Astrocyte (in vitro differentiated cells and primary cell): ENCODE data around the gene NLRX1. TPM values are rescaled to one million over a fixed set of nuclear protein-coding genes. Genes with fewer than 3 reads are reported as not detected.
"Not testable (repeated sequence)": the region's sequence is repeated elsewhere in the genome, so short reads cannot be mapped to it uniquely, and the experiment has no call there.

Experiments used
- DNase-seq: peaks from one replicate; pipeline ENCODE4 v3.0.0-alpha.2; 2010; ENCODE audit warnings: low read depth
- FAIRE-seq: peaks from 2 replicates; lab custom pipeline; 2011; peaks lifted over from hg19 to GRCh38; lab: Jason Lieb, UNC
- H2AFZ ChIP-seq: 2 replicates; pipeline ENCODE4 v1.6.0; 2012; ENCODE audit warnings: low read depth, low read length, inconsistent platforms
- H3K27ac ChIP-seq: 2 replicates; pipeline ENCODE4 v1.5.1; 2011; ENCODE audit warnings: low read depth, low read length, inconsistent platforms
- H3K27me3 ChIP-seq: 2 replicates; pipeline ENCODE4 v1.6.0; 2011; ENCODE audit warnings: low read length, inconsistent platforms; ENCODE audit not compliant: insufficient read depth
- H3K36me3 ChIP-seq: 2 replicates; pipeline ENCODE4 v1.5.1; 2011; ENCODE audit warnings: low read length, inconsistent platforms; ENCODE audit not compliant: insufficient read depth
- H3K4me1 ChIP-seq: 2 replicates; pipeline ENCODE4 v1.5.1; 2011; ENCODE audit warnings: low read length, inconsistent platforms; ENCODE audit not compliant: insufficient read depth
- H3K4me2 ChIP-seq: 2 replicates; pipeline ENCODE4 v1.6.0; 2012; ENCODE audit warnings: low read length, inconsistent platforms
- H3K4me3 ChIP-seq: 2 replicates; pipeline ENCODE4 v1.5.1; 2011; ENCODE audit warnings: low read depth, mild to moderate bottlenecking, low read length, inconsistent platforms; ENCODE audit not compliant: insufficient read depth
- H3K79me2 ChIP-seq: 2 replicates; pipeline ENCODE4 v1.6.0; 2012; ENCODE audit warnings: mild to moderate bottlenecking, low read length, inconsistent platforms; ENCODE audit not compliant: insufficient read depth
- H3K9ac ChIP-seq: 2 replicates; pipeline ENCODE4 v1.6.0; 2012; ENCODE audit warnings: mild to moderate bottlenecking, low read length, inconsistent platforms
- H3K9me3 ChIP-seq: 2 replicates; pipeline ENCODE4 v1.5.1; 2012; ENCODE audit warnings: low read depth, mild to moderate bottlenecking, low read length, inconsistent platforms; ENCODE audit not compliant: insufficient read depth
- H4K20me1 ChIP-seq: 2 replicates; pipeline ENCODE4 v1.6.0; 2012; ENCODE audit warnings: low read length, inconsistent platforms; ENCODE audit not compliant: insufficient read depth
- H3K27ac Mint-ChIP-seq: one replicate; pipeline ENCODE4 v1.8.0; 2021; ENCODE audit warnings: mild to moderate bottlenecking, mixed read lengths; ENCODE audit not compliant: unreplicated experiment
- H3K27me3 Mint-ChIP-seq: one replicate; pipeline ENCODE4 v1.8.0; 2021; ENCODE audit warnings: low read depth, mixed read lengths; ENCODE audit not compliant: unreplicated experiment
- H3K36me3 Mint-ChIP-seq: one replicate; pipeline ENCODE4 v1.8.0; 2021; ENCODE audit warnings: low read depth, mixed read lengths; ENCODE audit not compliant: unreplicated experiment
- H3K4me1 Mint-ChIP-seq: one replicate; pipeline ENCODE4 v1.8.0; 2021; ENCODE audit warnings: low read depth, mixed read lengths; ENCODE audit not compliant: unreplicated experiment
- H3K4me3 Mint-ChIP-seq: one replicate; pipeline ENCODE4 v1.8.0; 2021; ENCODE audit warnings: mild to moderate bottlenecking, moderate library complexity, mixed read lengths; ENCODE audit not compliant: unreplicated experiment
- H3K9me3 Mint-ChIP-seq: one replicate; pipeline ENCODE4 v1.8.0; 2021; ENCODE audit warnings: mild to moderate bottlenecking, mixed read lengths; ENCODE audit not compliant: unreplicated experiment
- EZH2 ChIP-seq: IDR thresholded peaks from 2 replicates; pipeline ENCODE4 v1.6.1; 2012; ENCODE audit warnings: mild to moderate bottlenecking, low read length, inconsistent platforms; ENCODE audit not compliant: insufficient read depth
- total RNA-seq: library from RNA; stranded (reverse); gene quantifications from 2 replicates; pipeline ENCODE4 v1.2.1, GENCODE V29; 2021
- TF ChIP-seq, protein P1 (sequence below): IDR thresholded peaks from 2 replicates; pipeline ENCODE4 v1.5.1; 2011; ENCODE audit warnings: low read depth, mild to moderate bottlenecking, inconsistent platforms, low read length, moderate library complexity; ENCODE audit not compliant: insufficient read depth

The NLRX1 gene
- total RNA-seq, 1 donor from 2014 or later = 6.3 TPM

DNA sequence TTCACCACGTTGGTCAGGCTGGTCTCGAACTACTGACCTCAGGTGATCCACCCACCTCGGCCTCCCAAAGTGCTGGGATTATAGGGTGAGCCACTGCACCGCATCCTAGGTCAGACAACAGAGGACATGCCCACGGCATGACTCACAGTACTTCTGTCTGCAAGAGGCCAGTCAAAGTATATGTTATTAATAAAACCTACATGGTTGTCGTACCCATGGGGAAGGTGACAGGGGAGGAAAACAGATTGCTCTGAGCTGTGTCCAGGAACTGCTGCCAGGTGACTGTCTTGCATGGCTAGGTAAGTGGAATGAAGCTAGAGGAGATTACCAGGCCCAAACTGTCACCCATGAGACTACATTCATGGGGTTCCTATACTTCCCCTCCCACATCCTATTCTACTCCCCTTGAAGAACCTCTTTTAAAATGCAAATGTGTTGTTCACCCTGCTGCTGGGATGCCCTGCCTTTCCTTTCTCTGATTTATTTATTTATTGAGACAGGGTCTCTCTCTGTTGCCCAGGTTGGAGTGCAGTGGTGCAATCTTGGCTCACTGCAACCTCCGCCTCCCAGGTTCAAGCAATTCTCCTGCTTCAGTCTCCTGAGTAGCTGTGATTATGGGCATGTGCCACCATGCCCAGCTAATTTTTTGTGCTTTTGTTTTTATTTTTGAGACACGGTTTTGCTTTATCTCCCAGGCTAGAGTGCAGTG is 2.0 kb upstream of the NLRX1 start:
- no peak for FAIRE-seq
- H3K27ac Mint-ChIP-seq = peak overlapping the region; percentile 30
- no peak overlapping the region for H2AFZ ChIP-seq

DNA sequence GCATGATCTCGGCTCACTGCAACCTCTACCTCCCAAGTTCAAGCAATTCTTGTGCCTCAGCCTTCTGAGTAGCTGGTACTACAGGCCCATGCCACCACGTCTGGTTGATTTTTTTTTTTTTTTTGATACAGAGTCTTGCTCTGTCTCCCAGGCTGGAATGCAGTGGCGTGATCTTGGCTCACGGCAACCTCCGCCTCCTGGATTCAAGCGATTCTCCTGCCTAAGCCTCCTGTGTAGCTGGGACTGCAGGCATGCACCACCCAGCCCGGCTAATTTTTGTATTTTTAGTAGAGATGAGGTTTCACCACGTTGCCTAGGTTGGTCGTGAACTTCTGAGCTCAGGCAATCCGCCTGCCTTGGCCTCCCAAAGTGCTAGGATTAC is 1.5 kb upstream of the NLRX1 start:
- H3K4me3 Mint-ChIP-seq, H3K27me3 Mint-ChIP-seq, FAIRE-seq: not testable (repeated sequence)

More for the DNA sequence above, 2.0 kb upstream of the NLRX1 start:
- no peak for TF ChIP-seq EZH2
- TF ChIP-seq, protein P1, sequence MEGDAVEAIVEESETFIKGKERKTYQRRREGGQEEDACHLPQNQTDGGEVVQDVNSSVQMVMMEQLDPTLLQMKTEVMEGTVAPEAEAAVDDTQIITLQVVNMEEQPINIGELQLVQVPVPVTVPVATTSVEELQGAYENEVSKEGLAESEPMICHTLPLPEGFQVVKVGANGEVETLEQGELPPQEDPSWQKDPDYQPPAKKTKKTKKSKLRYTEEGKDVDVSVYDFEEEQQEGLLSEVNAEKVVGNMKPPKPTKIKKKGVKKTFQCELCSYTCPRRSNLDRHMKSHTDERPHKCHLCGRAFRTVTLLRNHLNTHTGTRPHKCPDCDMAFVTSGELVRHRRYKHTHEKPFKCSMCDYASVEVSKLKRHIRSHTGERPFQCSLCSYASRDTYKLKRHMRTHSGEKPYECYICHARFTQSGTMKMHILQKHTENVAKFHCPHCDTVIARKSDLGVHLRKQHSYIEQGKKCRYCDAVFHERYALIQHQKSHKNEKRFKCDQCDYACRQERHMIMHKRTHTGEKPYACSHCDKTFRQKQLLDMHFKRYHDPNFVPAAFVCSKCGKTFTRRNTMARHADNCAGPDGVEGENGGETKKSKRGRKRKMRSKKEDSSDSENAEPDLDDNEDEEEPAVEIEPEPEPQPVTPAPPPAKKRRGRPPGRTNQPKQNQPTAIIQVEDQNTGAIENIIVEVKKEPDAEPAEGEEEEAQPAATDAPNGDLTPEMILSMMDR = no peak
- Histone ChIP-seq H3K27ac (no peak overlapping the region), H3K4me1 (peaks cover 15% of the 10 kb centered on the region), H3K27me3 (no peaks in the 10 kb centered on the region), H3K9me3 (no peaks in the 10 kb centered on the region), H3K4me2 (no peak overlapping the region), H3K79me2 (no peaks in the 10 kb centered on the region), H3K9ac (no peak overlapping the region), H3K4me3 (no peak overlapping the region), H3K36me3 (no peaks in the 10 kb centered on the region), H4K20me1 (no peaks in the 10 kb centered on the region)
- peaks cover 2% of the 10 kb centered on the region for H3K36me3 Mint-ChIP-seq
- no peaks in the 10 kb centered on the region for H3K9me3 Mint-ChIP-seq
- H3K4me1 Mint-ChIP-seq = peaks cover 8% of the 10 kb centered on the region
- peak; percentile 63 for DNase-seq
- peaks cover 9% of the 10 kb centered on the region for H3K27me3 Mint-ChIP-seq
- no peak overlapping the region for H3K4me3 Mint-ChIP-seq

DNA sequence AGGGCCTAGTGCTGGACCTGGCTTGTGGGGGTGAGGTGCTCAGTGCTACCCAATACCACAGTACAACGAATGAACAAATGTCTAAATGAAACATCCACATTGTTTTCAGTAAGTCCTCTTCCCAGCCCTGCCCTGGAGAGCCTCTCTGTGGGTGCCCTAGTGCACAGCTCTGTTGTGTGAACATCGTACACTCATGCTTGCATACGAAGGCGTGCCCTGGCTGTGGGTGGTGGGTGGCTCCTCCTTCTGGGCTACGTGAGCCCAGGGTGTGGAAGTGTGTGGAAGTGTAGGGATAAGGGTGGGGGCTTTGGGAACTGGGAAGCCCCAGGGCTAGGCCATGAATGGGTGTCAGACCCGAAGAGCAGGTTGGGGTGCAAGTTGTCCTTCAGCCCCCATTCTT is 592 bp upstream of the NLRX1 start:
- TF ChIP-seq, protein P1 = no peak
- TF ChIP-seq EZH2 = no peak
- H3K9ac ChIP-seq = no peak overlapping the region
- H4K20me1 ChIP-seq = no peaks in the 10 kb centered on the region
- H3K4me1 ChIP-seq = peaks cover 15% of the 10 kb centered on the region
- Mint-ChIP-seq H3K27me3 (peaks cover 4% of the 10 kb centered on the region), H3K9me3 (no peaks in the 10 kb centered on the region), H3K27ac (peak overlapping the region; percentile 66), H3K4me3 (peak overlapping the region; percentile 73), H3K4me1 (peaks cover 8% of the 10 kb centered on the region), H3K36me3 (peaks cover 2% of the 10 kb centered on the region)
- DNase-seq (no peak), FAIRE-seq (no peak)
- H3K4me2 ChIP-seq = no peak overlapping the region
- no peaks in the 10 kb centered on the region for H3K27me3 ChIP-seq
- H3K36me3 ChIP-seq = no peaks in the 10 kb centered on the region
- no peaks in the 10 kb centered on the region for H3K9me3 ChIP-seq
- no peaks in the 10 kb centered on the region for H3K79me2 ChIP-seq
- peak overlapping the region; percentile 30 for H2AFZ ChIP-seq
- H3K27ac ChIP-seq = no peak overlapping the region
- H3K4me3 ChIP-seq = no peak overlapping the region

More for the DNA sequence above, 1.5 kb upstream of the NLRX1 start:
- H3K9me3 ChIP-seq, H4K20me1 ChIP-seq, H3K4me1 Mint-ChIP-seq, H2AFZ ChIP-seq, H3K9ac ChIP-seq, H3K27me3 ChIP-seq, DNase-seq, H3K36me3 ChIP-seq, H3K9me3 Mint-ChIP-seq, H3K4me3 ChIP-seq, H3K27ac Mint-ChIP-seq, H3K27ac ChIP-seq, H3K79me2 ChIP-seq, H3K36me3 Mint-ChIP-seq, H3K4me2 ChIP-seq: not testable (repeated sequence)
- peaks cover 15% of the 10 kb centered on the region for H3K4me1 ChIP-seq
